Measurements from ENCODE around the gene TMEM132C. TPM values are rescaled to one million over a fixed set of nuclear protein-coding genes. Genes with fewer than 3 reads are reported as not detected.

TMEM132C gene
- total RNA-seq, 2 donors from 2014 or later = not detected

DNA sequence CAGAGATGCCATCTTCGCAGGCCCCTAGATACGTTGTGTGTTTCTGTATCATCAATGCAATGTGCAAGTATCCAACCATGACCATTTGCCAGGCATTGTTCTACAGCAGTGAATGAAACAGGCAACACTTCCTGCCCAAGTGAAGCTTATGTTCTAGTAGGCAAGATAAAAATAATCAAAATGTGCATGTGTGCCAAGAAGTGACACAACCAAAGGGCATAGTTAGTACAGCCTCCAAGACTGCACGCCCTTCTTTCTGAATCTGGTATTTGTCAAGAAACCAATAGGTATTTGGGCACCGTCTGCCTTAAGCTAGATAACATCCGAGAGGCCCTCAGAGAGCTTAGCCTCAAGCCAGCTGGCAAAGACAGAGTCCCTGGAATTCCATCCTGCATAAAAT is 152.0 kb downstream of the TMEM132C start:
- ATAC-seq (replicated peaks in 1 of 2) (no peak), DNase-seq (no peak)
- no peaks in the 10 kb centered on the region for H3K4me1 Mint-ChIP-seq (ENCODE audit: low read depth)
- H3K27me3 Mint-ChIP-seq (ENCODE audit: low read depth) = no peaks in the 10 kb centered on the region
- peaks cover 2 to 3% of the 10 kb centered on the region in 2 donors for H3K9me3 Mint-ChIP-seq
- no peak overlapping the region for H3K27ac Mint-ChIP-seq
- no peaks in the 10 kb centered on the region for H3K36me3 Mint-ChIP-seq (ENCODE audit: insufficient read depth in 2 of 2)
- H3K4me3 Mint-ChIP-seq = no peak overlapping the region

DNA sequence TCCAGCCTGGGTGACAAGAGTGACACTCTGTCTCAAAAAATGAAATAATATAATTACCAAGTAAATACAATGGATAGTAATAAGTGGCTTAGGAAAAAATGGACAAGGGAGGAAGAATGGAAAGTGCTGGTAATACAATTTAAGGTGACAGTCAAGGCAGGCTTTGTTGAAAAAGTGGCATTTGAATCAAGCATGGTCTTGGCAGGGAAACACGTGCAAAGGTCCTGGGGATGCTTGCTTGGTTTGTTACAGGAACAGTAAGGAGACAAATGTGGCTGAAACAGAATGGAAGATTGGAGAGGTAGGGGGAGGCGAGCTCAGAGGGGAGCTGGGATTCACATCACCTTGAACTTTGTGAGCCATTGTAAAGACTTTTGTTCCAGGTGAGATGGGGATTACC is 153.2 kb downstream of the TMEM132C start:
- no peak overlapping the region for H3K27ac Mint-ChIP-seq
- H3K27me3 Mint-ChIP-seq (ENCODE audit: low read depth) = no peaks in the 10 kb centered on the region
- H3K4me1 Mint-ChIP-seq (ENCODE audit: low read depth) = no peaks in the 10 kb centered on the region
- DNase-seq (no peak), ATAC-seq (replicated peaks in 1 of 2) (no peak)
- no peak overlapping the region for H3K4me3 Mint-ChIP-seq
- H3K9me3 Mint-ChIP-seq = peaks cover 2 to 3% of the 10 kb centered on the region in 2 donors
- no peaks in the 10 kb centered on the region for H3K36me3 Mint-ChIP-seq (ENCODE audit: insufficient read depth in 2 of 2)

DNA sequence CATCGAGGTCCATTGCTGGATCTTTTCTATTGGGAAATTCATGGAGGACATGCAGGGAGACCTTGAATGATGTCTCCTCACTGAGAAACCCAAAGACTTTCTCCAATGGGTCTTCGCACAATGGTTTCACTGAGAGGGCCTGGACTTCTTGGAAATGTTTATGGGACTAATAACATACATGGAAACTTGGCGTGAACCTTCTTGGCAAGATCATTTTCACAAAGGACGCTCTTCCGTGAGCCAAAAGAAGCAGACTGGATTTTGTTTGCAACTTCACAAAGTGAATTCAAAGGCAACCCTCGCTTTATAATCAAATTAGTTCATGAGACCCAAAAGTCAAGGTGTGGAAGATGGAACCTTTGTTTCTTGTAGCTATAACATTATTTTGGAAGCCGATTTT is 154.4 kb downstream of the TMEM132C start:
- H3K4me3 Mint-ChIP-seq = no peak overlapping the region
- peaks cover 0 to 2% of the 10 kb centered on the region in 2 donors for H3K36me3 Mint-ChIP-seq (ENCODE audit: insufficient read depth in 2 of 2)
- H3K27me3 Mint-ChIP-seq (ENCODE audit: low read depth) = no peaks in the 10 kb centered on the region
- DNase-seq = no peak
- H3K27ac Mint-ChIP-seq = no peak overlapping the region
- no peaks in the 10 kb centered on the region for H3K4me1 Mint-ChIP-seq (ENCODE audit: low read depth)
- no peak for ATAC-seq (replicated peaks in 1 of 2)
- peaks cover 2 to 5% of the 10 kb centered on the region in 2 donors for H3K9me3 Mint-ChIP-seq

DNA sequence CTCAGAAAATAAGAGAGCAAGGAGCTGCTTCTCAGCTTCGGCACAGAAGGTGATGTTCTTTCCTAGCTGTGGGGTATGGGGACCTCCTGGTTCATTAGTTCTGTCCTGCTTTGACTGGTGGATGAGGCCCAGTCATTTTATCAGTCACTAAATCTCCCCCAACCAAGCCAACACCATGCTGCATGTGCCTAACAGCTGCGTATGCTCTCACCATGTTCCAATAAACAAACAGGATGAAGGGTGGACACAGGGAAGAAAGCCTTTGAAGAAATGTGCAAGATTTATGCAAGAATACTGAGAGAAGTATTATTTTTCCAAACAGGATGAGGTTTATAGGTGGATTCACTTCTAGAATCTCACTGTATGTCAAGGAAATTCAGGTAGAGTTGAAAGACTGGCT is 156.2 kb downstream of the TMEM132C start:
- no peaks in the 10 kb centered on the region for H3K27me3 Mint-ChIP-seq (ENCODE audit: low read depth)
- no peaks in the 10 kb centered on the region for H3K4me1 Mint-ChIP-seq (ENCODE audit: low read depth)
- no peak overlapping the region for H3K27ac Mint-ChIP-seq
- H3K4me3 Mint-ChIP-seq = no peak overlapping the region
- peaks cover 0 to 2% of the 10 kb centered on the region in 2 donors for H3K36me3 Mint-ChIP-seq (ENCODE audit: insufficient read depth in 2 of 2)
- H3K9me3 Mint-ChIP-seq = peaks cover 2 to 4% of the 10 kb centered on the region in 2 donors
- DNase-seq (no peak), ATAC-seq (replicated peaks in 1 of 2) (no peak)

DNA sequence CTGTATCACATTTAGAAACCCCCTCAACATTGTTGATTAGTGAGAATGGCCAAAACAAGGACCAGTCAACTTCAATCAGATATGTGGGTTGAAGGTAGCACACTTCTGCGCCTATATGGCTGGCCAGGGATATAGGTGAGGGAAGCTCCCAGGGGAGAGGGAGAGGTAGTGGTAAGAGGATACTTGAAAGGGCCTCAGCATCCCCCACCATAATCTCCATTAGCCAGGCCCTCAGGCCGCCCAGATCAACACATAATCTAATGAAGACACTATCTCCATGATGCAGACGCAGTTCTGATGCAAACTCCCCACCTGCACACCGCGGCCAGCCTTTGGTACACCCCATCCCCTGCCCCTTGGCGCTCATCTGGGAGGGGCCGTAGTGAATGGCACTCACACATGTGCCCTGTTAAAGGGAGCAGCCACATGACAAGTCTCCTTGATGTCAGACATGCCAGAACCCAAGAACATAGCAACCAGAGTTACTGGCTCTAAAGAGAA is 158.0 kb downstream of the TMEM132C start:
- DNase-seq (no peak), ATAC-seq (replicated peaks in 1 of 2) (no peak)
- Mint-ChIP-seq H3K4me3 (no peak overlapping the region), H3K27ac (no peak overlapping the region), H3K4me1 (ENCODE audit: low read depth) (no peaks in the 10 kb centered on the region), H3K36me3 (ENCODE audit: insufficient read depth in 2 of 2) (peaks cover 0 to 2% of the 10 kb centered on the region in 2 donors), H3K27me3 (ENCODE audit: low read depth) (no peaks in the 10 kb centered on the region), H3K9me3 (peaks cover 2 to 4% of the 10 kb centered on the region in 2 donors)

DNA sequence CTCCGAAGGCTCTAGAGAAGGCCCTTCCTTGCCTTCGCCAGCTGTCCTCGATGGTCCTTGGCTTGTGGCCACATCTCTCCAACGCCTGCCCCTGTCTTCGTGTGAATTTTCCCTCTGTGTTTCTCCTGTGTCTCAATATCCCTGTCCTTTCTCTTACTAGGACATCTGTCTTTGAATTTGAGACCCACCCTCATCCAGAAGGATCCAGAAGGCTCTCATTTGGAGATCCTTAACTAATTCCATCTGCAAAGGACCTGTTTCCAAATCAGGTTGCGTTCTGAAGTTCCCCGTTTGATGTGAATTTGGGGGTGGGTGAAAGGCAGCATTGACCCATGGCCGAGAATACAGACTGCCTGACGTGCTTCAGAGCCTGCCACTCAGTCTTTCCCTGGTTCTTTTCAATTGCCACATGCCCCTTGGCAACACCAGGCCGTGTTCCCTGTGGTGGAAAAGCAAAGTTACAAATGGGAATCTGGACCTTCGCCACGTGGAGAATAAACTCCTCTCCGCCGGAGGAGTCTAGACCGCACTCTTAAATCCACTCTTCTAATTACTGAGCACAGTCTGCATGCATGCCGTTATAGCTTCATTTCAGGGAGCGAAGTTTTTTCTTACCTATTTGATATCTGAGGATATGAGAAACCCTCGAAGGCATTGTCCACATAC is 158.8 kb downstream of the TMEM132C start:
- H3K27ac Mint-ChIP-seq = no peak overlapping the region
- no peaks in the 10 kb centered on the region for H3K27me3 Mint-ChIP-seq (ENCODE audit: low read depth)
- DNase-seq (no peak), ATAC-seq (replicated peaks in 1 of 2) (no peak)
- no peaks in the 10 kb centered on the region for H3K4me1 Mint-ChIP-seq (ENCODE audit: low read depth)
- peaks cover 2% of the 10 kb centered on the region in 2 donors for H3K9me3 Mint-ChIP-seq
- H3K4me3 Mint-ChIP-seq = no peak overlapping the region
- peaks cover 0 to 2% of the 10 kb centered on the region in 2 donors for H3K36me3 Mint-ChIP-seq (ENCODE audit: insufficient read depth in 2 of 2)

DNA sequence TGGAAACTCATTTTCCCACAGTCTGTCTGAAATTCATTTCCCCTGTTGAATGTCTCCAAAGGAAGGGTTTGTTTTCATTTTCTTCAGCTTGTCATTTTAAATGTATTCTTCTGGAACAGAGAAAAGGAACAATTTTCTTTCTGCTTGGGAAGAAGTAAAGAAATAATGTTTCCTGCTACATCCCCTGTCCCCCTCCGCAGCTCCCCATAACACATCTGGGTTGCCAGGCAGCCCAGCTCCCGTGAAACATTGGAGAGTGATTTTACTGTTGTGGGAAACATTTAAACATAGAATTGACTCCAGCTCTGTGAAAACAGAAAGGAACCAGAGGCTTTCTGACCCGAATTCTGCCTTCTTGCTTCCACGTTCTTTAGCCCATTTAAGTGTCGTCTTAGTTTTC is 159.5 kb downstream of the TMEM132C start:
- Mint-ChIP-seq H3K27me3 (ENCODE audit: low read depth) (no peaks in the 10 kb centered on the region), H3K4me1 (ENCODE audit: low read depth) (no peaks in the 10 kb centered on the region), H3K4me3 (no peak overlapping the region), H3K36me3 (ENCODE audit: insufficient read depth in 2 of 2) (peaks cover 0 to 4% of the 10 kb centered on the region in 2 donors), H3K9me3 (peaks cover 2 to 4% of the 10 kb centered on the region in 2 donors), H3K27ac (no peak overlapping the region)
- ATAC-seq (replicated peaks in 1 of 2) (no peak), DNase-seq (no peak)

DNA sequence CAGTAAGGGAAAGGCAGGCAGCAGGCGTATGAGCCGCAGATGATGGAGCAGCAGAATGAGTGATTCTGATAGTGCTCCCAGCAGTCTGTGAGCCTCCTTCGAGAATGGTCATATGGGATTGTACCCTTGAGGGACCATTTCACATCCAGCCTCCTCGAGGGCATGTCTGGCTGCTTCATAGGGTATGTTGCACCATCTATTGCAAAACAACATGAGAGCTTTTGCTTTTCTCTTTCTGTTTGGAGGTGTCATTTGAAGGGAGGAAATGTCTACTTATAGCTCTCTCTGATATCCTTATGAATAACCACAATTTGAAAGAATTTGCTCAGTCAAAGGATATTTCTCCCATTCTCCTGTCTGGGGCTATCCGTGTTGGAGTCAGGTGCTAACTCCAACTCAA is 172.8 kb downstream of the TMEM132C start:
- no peak overlapping the region for H3K4me3 Mint-ChIP-seq
- H3K36me3 Mint-ChIP-seq (ENCODE audit: insufficient read depth in 2 of 2) = no peaks in the 10 kb centered on the region
- ATAC-seq (replicated peaks in 1 of 2) (no peak), DNase-seq (no peak)
- H3K27me3 Mint-ChIP-seq (ENCODE audit: low read depth) = no peaks in the 10 kb centered on the region
- H3K4me1 Mint-ChIP-seq (ENCODE audit: low read depth) = no peaks in the 10 kb centered on the region
- peaks cover 2 to 4% of the 10 kb centered on the region in 2 donors for H3K9me3 Mint-ChIP-seq
- no peak overlapping the region for H3K27ac Mint-ChIP-seq

DNA sequence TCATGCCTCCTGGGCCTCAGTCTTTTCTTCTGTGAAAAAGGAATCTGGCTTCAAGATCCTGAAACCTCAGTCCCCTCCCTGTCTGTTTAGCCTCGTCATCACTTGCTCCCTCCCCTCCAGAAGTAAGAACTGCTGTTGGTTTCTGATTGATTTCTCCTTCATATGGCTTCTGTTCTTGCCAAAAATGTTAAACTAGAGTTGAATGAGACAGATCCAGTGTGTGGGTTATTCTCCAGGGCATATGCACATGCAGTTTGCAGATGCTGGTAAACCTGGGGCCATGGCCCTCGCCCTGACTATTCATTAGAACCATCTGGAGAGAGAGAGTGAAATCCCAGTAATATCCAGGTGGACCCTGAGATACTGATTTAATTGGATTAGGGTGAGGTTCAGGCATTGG is 175.1 kb downstream of the TMEM132C start:
- H3K27me3 Mint-ChIP-seq (ENCODE audit: low read depth) = no peaks in the 10 kb centered on the region
- no peaks in the 10 kb centered on the region for H3K4me1 Mint-ChIP-seq (ENCODE audit: low read depth)
- no peak overlapping the region for H3K27ac Mint-ChIP-seq
- DNase-seq = no peak
- H3K4me3 Mint-ChIP-seq = no peak overlapping the region
- H3K9me3 Mint-ChIP-seq = peaks cover 2% of the 10 kb centered on the region in 2 donors
- no peak for ATAC-seq (replicated peaks in 1 of 2)
- no peaks in the 10 kb centered on the region for H3K36me3 Mint-ChIP-seq (ENCODE audit: insufficient read depth in 2 of 2)

DNA sequence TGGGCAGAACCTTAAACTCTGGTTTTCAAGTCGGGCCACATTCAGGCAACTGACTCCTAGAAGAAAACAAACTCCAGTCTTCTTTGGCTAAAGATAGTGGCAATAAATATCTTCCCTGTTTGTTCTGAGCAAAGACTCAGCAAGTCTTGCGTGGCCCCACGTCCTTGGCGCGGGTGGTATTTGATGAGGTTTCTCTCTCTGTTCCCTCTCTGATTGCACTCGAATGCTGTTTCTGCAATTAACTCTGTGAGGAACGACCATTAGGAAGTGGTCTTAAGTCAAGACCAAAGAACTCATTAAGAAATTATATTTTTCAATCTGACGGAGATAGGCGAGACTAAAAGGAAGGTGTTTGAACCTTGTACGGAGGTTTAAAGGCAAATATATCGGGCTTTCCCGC is 177.6 kb downstream of the TMEM132C start:
- no peaks in the 10 kb centered on the region for H3K4me1 Mint-ChIP-seq (ENCODE audit: low read depth)
- no peak overlapping the region for H3K27ac Mint-ChIP-seq
- H3K27me3 Mint-ChIP-seq (ENCODE audit: low read depth) = no peaks in the 10 kb centered on the region
- DNase-seq = no peak
- H3K9me3 Mint-ChIP-seq = no peaks in the 10 kb centered on the region
- no peak overlapping the region for H3K4me3 Mint-ChIP-seq
- no peak for ATAC-seq (replicated peaks in 1 of 2)
- no peaks in the 10 kb centered on the region for H3K36me3 Mint-ChIP-seq (ENCODE audit: insufficient read depth in 2 of 2)

DNA sequence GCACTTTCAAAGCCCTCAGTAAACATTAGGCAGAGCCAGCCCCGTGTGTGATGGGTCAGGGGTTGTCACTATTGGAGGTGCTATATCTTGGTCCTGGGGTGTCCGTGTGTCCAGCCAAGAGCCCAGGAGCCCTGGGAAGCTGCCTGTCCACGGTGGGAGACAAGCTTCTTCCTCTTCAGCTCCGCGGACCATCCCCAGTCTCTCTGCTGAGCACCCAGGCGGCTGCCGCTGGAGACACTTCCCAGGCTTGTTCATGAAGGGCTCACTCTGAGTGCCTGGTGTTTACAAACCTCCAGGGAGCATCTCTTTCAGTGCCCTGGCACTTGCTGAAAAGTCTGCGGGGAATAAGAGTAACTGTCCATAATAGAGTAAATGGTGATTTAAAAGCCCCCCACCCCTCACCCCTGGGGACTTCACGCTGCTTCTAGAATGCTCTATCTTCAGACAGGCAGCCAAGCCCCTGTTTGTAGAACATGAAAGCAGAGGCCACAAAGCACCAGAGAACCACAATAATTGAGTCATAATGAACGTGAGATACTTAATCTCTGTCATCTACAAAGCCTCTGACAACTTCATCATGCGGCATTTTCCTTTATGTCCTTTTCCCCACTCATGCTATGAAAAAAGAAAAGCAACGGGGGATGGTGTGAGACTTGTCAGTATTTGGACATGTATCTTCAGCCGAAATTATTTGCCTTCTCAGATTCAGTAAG is 178.6 kb downstream of the TMEM132C start:
- H3K27ac Mint-ChIP-seq = no peak overlapping the region
- H3K4me3 Mint-ChIP-seq = no peak overlapping the region
- no peaks in the 10 kb centered on the region for H3K9me3 Mint-ChIP-seq
- no peaks in the 10 kb centered on the region for H3K36me3 Mint-ChIP-seq (ENCODE audit: insufficient read depth in 2 of 2)
- no peak for DNase-seq
- ATAC-seq (replicated peaks in 1 of 2) = peak in 1 of 2 donors; percentile 23
- no peaks in the 10 kb centered on the region for H3K27me3 Mint-ChIP-seq (ENCODE audit: low read depth)
- H3K4me1 Mint-ChIP-seq (ENCODE audit: low read depth) = no peaks in the 10 kb centered on the region

DNA sequence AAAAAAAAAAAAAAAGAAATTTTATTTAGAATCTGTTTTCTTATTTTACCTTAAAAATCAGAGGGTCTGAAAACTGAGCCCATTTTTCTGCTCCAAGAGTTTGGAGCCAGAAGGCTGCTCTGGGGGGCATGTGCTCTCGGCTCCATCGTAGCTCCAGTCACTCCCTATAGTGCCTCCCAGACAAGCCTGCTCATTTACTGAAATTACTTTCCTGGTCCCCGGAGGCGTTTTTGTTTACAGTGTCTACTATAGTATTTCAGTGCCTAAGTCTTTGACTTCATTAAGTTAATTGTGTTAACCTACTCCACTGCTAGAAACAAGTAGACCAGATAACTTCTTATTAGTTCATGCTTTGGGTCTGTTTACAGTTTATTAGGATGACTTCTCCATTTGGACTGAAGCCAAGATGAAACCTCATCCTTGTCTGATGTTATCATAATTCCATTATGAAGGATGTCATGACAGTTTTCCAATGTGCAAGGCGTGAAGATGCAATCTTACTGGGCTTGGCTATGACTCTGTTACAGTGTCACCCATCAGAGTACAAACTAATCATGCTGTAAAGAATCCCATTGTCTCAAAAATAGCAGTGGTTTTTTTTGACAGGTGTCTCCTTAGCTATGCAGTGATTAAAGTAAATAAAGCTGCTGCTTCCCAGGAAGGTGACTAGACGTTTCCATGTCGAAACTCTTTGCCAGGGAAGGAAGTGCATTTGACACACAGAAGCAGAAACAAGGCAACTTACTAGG is 182.3 kb downstream of the TMEM132C start:
- DNase-seq (no peak), ATAC-seq (replicated peaks in 1 of 2) (no peak)
- no peak overlapping the region for H3K4me3 Mint-ChIP-seq
- no peak overlapping the region for H3K27ac Mint-ChIP-seq
- no peaks in the 10 kb centered on the region for H3K36me3 Mint-ChIP-seq (ENCODE audit: insufficient read depth in 2 of 2)
- peaks cover 0 to 6% of the 10 kb centered on the region in 2 donors for H3K9me3 Mint-ChIP-seq
- no peaks in the 10 kb centered on the region for H3K27me3 Mint-ChIP-seq (ENCODE audit: low read depth)
- no peaks in the 10 kb centered on the region for H3K4me1 Mint-ChIP-seq (ENCODE audit: low read depth)

DNA sequence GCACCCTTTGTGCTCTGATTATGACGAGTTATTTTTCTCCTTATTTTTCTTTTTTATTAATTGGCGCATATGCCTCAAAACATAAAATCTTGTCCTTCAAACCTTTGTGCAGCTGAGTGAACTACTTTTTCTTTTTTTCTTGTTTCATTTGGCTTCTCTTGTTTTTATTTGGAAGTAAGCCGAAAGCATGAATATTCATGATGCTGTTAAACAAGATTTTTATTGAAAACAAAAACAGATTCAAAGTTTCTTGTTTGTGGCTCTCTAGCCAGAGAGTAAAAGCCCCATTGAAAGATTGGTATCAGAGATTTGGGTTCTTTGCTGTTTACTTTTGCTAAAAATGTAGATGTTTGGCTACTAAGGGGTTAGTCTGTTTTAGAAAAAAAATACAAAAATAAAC is 183.8 kb downstream of the TMEM132C start:
- no peak overlapping the region for H3K27ac Mint-ChIP-seq
- DNase-seq (no peak), ATAC-seq (replicated peaks in 1 of 2) (no peak)
- peaks cover 0 to 6% of the 10 kb centered on the region in 2 donors for H3K9me3 Mint-ChIP-seq
- no peaks in the 10 kb centered on the region for H3K27me3 Mint-ChIP-seq (ENCODE audit: low read depth)
- no peaks in the 10 kb centered on the region for H3K4me1 Mint-ChIP-seq (ENCODE audit: low read depth)
- H3K4me3 Mint-ChIP-seq = no peak overlapping the region
- no peaks in the 10 kb centered on the region for H3K36me3 Mint-ChIP-seq (ENCODE audit: insufficient read depth in 2 of 2)
